Activated gamma-delta T cell treated with Interleukin-2 at 50 U/mL for 16 hours (primary cell): ENCODE data around the gene LIMS1.
"Not testable (repeated sequence)": the region's sequence is repeated elsewhere in the genome, so short reads cannot be mapped to it uniquely, and the experiment has no call there.

Experiments
- DNase-seq: peaks from one replicate; pipeline ENCODE4 v3.0.0-alpha.2; 2020

LIMS1 gene

DNA sequence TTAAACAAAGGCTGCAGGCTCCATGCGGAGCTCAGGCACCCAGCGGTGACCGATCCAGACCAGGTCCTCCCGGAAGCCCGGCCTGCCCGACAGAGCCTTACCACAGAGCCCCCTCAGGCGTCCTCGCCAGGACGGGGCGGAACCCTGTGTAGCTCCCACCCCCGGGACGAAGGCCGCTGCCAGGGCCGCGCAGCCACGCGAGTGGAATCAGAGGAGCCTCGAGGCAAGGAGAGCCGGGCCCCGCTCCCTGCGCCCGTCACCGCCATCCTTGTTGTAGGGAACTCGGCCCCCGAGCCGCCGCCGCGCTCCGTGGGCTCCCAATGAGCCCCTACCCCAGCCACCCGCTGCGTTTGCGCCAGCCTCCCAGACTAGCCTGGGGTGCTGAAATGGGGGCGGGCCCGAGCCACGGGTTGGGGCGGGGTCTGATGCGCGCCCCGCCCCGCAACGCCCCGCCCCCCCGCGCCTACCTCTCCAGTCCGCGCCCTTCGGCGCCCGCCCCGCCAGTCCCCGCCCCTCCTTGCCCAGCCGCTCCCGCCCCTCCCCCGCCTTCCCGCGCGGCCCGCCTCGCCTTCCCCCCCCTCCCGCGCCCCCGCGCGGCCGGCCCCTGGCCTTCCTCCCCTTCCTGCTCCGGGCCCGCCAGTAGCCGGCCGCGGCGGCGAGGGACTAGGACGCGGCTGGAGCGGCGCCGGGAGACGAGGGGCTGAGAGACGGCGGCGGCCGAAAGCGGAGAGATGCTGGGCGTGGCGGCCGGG lies at the start of gene LIMS1:
Gene LIMS1, plus strand, starts transcription at position 639 of the 752 bp plus-strand sequence. Its CDS starts 93 bp downstream, at position 732.
- peak; percentile 83 for DNase-seq

GRCh38 chr2:108485253-108485652 lies 49.0 kb upstream of the LIMS1 start:
- DNase-seq: no peak

DNA sequence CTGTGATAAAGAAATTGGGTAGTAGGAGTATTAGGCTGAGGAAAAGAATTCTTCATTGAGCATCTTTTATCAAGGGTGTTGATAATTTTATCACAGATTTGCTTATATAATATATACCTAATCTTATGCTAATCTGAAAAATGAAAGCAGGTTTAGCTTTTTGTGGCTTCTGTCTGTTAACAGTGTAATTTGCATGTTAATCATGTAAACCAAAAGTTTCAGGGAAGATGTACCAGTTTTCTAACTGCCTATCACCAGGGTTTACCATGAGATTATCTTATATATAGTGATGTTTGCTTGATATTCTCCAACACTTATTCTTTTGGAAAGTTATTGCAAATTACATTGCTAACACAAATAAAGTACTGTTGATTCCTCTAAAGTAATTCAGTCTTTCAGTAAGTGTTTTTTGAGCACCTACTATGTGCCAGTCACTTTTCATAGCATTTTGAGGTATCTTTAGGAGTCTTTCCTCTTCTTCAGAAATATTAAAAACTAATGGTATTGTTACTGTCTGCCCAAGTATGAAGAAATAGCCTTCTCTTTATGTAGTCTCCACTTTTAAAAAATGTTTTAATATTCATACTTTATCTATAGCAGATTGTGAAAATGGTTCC lies 43.7 kb upstream of the LIMS1 start:
- no peak for DNase-seq

DNA sequence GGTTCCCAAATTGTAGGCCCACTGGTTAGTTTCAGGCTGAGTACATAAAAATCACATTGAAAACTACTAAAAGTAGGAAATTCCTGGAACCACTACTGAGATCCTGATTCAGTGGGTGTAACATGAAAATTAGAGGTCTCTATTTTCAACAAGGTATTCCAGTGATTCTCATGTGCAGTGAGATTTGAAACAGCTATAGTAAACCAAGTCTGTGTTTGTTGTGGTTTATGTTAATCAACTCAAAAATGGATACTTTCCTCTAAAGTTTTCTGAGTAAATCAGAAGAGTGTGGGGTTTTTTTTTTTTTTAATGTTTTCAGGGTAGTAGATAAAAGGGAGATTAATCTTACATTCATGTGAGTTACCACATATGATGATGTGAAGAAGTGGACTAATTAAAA lies 42.4 kb upstream of the LIMS1 start:
- no peak for DNase-seq

DNA sequence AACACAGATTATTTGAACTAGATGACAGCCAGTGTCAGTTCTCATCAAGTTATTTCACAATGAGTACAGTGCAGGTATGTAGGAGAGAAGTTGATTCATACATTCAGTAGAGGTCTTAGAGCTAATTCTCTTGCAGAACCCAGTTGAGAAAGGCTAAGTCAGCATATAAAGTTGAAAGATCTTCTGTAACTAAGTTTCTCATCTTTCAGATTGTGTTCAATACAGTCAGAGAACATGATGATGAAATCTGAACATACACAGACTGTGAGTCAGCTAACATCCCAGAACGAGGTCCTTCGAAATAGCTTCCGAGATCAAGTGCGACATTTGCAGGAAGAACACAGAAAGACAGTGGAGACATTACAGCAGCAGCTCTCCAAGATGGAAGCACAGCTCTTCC lies 41.9 kb upstream of the LIMS1 start:
- DNase-seq: no peak

GRCh38 chr2:108496167-108496566 lies 38.1 kb upstream of the LIMS1 start:
- not testable (repeated sequence) for DNase-seq

DNA sequence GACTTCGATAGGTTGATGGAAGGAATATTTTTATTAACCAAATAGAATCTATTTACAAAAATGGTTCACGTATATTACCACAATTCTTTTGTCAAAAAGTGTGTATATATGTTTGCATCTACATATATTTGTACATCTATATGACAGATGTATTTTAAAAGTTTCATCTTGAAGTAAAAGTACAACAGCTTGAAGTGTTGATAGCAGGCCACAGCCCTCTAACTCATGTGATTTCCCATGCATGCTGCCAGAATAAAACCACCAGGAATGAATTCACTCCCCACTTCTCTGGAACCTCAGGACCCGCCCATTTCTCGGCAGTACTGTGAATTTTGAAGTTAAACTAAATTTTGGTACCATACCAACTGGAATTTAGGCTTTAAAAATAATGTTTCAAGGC lies 26.6 kb upstream of the LIMS1 start:
- DNase-seq: not testable (repeated sequence)

- DNase-seq: not testable (repeated sequence)
Measured at GRCh38 chr2:108512431-108512830, 21.8 kb upstream of the LIMS1 start.

DNA sequence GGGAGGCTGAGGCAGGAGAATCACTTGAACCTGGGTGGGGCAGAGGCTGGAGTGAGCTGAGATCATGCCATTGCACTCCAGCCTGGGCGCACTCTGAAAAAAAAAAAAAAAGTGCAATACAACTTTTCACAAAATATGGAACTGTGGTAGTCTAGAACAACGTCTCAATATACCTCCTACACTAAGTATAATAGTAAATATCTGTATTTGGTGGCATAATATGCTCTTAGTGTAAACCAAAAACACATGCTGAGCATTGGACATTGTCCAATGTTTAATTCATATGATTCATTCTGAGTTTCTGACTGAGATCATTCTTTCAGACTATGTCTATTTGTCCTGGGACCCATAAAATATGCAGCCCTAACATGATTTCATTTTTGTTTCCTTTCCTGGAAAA lies 19.8 kb upstream of the LIMS1 start:
- DNase-seq: not testable (repeated sequence)

DNA sequence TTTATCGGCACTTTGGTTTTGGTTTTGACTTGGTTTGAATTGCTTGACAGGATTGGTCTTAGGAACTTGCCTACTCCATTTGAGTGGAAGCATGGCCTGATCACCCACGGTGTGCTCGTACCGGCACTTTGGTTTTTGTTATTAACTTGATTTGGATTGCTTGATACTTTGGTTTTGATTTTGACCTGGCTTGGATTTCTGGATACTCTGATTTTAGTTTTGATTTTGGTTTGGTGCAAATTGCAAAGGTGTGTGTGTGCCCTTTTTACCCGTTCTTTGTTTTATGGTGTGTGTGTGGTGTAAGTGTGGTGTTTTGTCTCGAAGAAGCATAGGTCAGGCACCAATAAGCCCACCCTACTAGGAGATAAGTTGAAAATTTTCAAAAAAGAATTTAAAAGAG lies 9.6 kb upstream of the LIMS1 start:
- not testable (repeated sequence) for DNase-seq

DNA sequence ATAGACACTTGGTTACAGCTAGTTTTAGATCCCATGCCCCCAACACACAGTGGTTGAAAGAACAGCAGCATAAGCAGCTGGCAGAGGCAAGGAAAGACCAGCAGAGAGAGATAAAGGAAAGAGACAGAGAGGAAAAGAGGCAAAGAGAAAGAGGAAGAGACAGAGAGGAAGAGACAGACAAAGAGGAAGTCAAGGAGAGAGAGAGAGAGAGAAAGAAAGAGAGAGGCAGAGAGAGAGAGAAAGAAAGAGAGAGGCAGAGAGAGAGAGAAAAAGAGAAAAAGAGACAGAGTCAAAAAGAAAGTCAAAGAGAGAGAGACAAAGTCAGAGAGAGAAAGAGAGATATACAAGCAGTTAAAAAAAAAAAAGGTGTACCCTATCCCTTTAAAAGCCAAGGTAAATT lies 9.0 kb upstream of the LIMS1 start:
- not testable (repeated sequence) for DNase-seq

GRCh38 chr2:108531674-108532055 lies 2.6 kb upstream of the LIMS1 start:
- DNase-seq: no peak

DNA sequence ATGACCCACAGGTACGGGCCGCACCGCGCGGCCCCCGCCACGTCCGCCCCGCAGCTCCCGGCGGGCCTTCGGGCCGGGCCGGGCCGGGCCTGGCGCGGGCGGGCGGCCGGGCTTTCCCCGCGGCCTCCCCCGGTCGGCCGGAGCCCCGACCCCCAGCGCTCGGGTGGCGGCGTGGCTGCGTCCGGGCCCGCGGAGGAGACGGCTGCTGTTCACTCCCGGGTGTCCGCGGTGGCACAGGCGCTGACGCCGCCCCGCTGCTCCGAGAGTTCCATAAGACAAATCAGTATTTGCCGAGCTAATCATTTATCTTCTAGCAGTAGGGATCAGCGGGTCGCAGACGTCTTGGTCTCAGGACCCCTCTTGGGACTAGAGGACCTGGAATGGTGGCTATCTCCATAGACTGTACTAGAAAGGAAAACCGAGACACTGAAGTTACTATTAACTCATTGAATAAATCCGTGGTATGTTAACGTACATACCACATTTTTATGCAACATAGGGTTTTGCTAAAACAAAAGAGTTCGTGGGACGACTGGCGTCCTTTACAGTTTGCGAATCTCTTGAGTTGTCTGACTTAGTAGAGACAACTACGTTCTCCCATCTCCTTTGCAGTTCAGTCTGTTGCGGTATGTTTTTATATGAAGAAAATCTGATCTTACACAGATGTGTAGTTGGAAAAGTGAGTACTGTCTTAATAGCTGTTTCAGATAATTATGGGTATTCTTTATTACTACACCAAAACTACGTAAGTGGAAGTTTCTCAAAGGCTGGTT lies 500 bp downstream of the LIMS1 start:
- peak; percentile 25 for DNase-seq

GRCh38 chr2:108535357-108535631 lies 1.0 kb downstream of the LIMS1 start:
- DNase-seq: no peak

GRCh38 chr2:108536133-108536780 lies 2.0 kb downstream of the LIMS1 start:
- no peak for DNase-seq

- DNase-seq: no peak
Measured at GRCh38 chr2:108536911-108537310, 2.6 kb downstream of the LIMS1 start.

GRCh38 chr2:108538000-108538625 lies 3.8 kb downstream of the LIMS1 start:
- no peak for DNase-seq

DNA sequence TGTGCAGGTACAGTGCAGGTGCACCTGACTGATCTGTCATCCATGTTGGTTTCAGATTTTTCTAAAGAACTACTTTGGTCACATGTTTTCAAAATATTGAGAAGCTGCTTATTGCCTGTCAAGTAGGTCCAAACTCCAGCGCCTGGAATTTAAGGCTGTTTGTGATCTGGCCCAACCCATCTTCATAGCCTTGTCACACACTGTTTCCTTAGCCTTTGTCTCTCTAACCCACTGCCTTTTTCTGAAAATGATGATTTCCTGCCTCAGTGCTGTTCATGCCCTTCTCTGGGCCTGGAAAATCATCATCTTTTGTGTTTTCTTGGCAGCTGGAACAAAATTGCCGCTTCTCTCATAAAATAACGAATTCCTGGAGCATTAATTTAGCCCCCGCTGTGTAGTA lies 7.2 kb downstream of the LIMS1 start:
- DNase-seq: no peak

DNA sequence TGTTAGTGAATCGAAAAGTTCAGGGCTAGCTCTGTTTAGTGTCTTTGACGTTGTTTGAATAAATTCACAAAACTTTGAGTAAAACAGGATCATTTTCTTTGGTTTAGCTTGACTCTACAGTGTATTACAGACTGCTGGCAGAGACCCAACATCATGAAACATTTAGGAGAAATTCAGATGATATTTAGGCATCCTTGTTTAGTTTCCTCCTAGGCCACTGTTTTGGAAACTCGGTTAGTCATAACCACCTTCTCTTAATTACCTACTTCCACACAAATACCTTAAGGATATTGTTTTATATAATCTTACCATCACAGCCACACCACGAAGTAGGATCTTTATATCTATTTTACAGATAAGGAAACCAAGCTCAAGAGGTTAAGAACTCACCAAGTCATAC lies 7.8 kb downstream of the LIMS1 start:
- no peak for DNase-seq

GRCh38 chr2:108547606-108548005 lies 13.3 kb downstream of the LIMS1 start:
- no peak for DNase-seq

DNA sequence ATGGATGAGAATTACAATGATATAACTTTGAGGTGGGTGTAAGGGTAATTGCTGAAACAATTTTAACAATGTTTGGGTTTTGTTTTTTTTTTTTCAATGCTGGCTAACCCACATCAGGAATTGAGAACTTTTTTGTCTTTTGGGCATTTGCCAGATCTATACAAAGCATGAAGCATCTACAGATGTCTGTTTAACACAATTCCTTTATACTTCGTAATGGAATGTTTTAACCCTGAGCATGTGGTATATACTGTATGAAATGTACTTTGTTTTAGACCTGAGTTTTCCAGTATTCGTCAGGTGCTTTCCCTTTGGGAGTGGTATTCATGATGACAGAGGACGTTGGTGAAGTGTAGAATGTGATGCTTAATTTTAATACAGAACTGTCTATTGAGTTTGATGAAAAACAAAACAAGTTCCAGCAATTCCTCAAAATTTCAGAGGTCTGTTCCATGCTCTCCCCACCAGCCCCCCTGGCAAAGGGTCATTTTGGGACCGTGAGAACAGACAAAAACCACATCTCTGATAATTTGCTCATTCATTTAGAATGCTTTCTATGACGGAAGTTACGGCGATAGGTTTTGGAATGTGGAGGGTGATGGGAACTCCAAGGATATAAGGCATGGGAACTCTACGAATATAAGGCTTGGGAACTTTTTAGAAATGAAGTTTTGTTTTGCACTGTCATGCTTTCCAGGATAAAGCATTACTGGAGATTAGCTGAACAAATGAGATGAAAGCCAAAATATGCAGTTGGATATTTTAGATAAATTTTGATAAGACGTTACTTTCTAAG lies 14.1 kb downstream of the LIMS1 start:
- no peak for DNase-seq

DNA sequence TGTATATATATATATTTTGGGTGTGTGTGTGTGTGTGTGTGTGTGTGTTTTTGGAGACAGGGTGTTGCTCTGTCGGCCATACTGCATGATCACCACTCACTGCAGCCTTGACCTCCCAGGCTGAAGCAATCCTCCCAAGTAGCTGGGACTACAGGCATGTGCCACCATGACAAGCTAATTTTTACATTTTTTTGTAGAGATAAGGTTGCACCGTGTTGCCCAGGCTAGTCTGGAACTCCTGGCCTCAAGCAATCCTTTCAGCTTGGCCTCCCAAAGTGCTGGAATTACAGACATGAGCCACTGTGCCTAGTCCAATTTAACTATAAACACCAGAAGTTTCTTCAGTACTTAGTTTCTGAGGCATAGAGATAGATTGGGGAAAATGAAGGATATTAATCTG lies 18.3 kb downstream of the LIMS1 start:
- no peak for DNase-seq
